Measurements from ENCODE around the gene MYOD1.

Gene MYOD1

GRCh38 chr11:17686231-17686980 is 33.0 kb upstream of the MYOD1 start:
- TF ChIP-seq, protein P1, sequence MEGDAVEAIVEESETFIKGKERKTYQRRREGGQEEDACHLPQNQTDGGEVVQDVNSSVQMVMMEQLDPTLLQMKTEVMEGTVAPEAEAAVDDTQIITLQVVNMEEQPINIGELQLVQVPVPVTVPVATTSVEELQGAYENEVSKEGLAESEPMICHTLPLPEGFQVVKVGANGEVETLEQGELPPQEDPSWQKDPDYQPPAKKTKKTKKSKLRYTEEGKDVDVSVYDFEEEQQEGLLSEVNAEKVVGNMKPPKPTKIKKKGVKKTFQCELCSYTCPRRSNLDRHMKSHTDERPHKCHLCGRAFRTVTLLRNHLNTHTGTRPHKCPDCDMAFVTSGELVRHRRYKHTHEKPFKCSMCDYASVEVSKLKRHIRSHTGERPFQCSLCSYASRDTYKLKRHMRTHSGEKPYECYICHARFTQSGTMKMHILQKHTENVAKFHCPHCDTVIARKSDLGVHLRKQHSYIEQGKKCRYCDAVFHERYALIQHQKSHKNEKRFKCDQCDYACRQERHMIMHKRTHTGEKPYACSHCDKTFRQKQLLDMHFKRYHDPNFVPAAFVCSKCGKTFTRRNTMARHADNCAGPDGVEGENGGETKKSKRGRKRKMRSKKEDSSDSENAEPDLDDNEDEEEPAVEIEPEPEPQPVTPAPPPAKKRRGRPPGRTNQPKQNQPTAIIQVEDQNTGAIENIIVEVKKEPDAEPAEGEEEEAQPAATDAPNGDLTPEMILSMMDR (IDR thresholded peaks at IDR 0.05; ENCODE audit: extremely low read depth, insufficient read depth, missing control alignments) = no peak
- DNase-seq (ENCODE audit: low spot score) = no peak
- in situ Hi-C loops (cut with MboI; ENCODE audit: low pct_unique_long_range_greater_than_20kb, low sequenced_read_pairs, unreplicated experiment) = no loop called here

DNA sequence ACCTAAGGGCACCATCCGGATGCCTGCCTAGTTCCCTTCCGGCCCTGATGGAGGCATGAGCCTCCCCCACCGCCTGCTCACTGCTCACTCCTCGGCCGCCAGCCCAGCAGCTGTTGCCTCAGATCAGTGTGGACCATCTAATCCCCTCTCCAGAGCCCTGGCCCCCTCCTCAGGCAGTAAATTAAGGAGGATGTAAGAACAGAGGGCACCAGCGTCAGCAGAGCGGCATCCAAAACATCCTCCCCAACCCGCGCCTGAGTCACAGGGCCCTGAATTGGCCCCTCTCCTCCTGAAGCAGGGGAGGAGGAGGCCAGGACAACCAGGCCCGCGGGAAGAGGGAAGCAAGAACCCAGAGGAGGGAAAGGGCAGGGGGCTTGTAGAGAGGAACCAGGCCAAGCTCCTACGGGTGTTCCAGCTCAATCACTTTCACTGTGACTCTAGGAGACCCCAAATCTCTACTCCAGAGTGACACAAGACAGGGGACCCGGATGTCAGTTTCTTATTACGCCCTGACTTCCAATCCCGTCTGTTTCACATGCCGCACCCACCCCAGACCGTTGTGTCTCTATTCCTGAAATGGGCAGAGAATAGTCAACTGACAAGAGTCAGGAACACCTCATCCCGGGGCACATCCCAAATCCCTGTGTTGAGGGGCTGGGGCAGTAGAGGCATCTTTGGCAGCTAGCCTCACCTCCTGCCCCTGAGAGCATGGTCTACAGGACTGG is 31.3 kb upstream of the MYOD1 start:
- in situ Hi-C loops (cut with MboI; ENCODE audit: low pct_unique_long_range_greater_than_20kb, low sequenced_read_pairs, unreplicated experiment) = no loop called here
- TF ChIP-seq, protein P1 (IDR thresholded peaks at IDR 0.05; ENCODE audit: extremely low read depth, insufficient read depth, missing control alignments) = no peak
- no peak for DNase-seq (ENCODE audit: low spot score)

DNA sequence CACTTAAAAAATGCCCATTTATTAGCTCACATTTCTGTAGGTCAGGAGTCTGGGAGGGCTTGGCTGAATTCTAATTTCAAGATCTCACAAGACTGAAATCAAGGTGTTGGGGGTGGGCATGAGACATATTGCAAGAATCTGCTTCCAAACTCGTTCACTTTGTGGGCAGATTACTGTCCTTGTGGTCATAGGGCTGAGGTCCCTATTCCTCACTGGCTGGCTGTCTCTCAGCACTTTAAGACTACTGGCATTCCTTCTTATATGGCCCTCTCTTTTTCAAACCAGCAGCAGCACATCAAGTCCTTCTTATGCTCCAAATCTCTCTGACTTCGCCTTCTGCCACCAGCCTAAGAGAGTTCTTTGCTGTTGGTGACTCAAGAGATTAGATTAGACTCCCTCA is 27.8 kb upstream of the MYOD1 start:
- in situ Hi-C loops (cut with MboI; ENCODE audit: low pct_unique_long_range_greater_than_20kb, low sequenced_read_pairs, unreplicated experiment) = no loop called here
- no peak for DNase-seq (ENCODE audit: low spot score)
- TF ChIP-seq, protein P1 (IDR thresholded peaks at IDR 0.05; ENCODE audit: extremely low read depth, insufficient read depth, missing control alignments) = no peak

DNA sequence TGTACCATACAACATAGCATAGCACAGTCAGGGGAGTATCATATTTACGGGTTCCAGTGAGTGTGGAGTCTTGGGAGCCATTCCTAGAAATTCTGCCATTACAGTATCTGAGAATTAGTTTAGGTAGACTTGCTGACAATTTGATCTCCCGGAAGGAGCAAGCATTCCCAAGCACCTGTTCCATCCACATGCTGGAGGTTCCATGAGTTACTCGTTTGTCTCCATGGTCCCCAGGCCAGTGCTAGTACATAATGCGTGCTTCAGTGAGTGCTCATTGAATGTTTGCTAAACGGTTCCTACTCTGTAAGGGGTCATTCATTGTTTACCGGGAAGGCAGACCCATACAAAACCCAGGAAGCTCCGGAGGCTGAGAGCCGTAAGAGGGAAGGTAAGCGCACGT is 27.4 kb upstream of the MYOD1 start:
- in situ Hi-C loops (cut with MboI; ENCODE audit: low pct_unique_long_range_greater_than_20kb, low sequenced_read_pairs, unreplicated experiment) = no loop called here
- TF ChIP-seq, protein P1 (IDR thresholded peaks at IDR 0.05; ENCODE audit: extremely low read depth, insufficient read depth, missing control alignments) = no peak
- DNase-seq (ENCODE audit: low spot score) = no peak

- no peak for DNase-seq (ENCODE audit: low spot score)
- TF ChIP-seq, protein P1 (IDR thresholded peaks at IDR 0.05; ENCODE audit: extremely low read depth, insufficient read depth, missing control alignments) = no peak
- in situ Hi-C loops (cut with MboI; ENCODE audit: low pct_unique_long_range_greater_than_20kb, low sequenced_read_pairs, unreplicated experiment) = no loop called here
Observed at GRCh38 chr11:17692931-17693330, 26.4 kb upstream of the MYOD1 start.

DNA sequence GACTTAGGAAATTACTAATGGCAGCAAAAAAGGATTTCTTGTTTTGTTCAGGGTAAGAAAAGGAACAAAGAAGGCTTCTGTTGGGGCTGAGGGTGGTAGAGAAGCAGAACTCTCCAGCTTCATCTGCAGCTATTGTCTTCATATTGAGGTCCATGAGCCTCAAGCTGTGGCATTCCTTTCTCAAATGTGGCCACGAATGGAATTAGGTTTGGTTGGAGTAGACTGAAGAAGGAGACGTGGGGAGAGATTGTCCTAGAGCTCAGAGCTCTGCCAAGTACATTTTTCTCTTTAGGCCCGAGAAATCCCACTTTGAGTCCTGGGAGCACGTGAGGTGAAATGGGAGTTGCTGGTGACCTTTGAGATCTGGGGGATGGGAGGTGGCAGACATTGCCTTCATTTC is 25.8 kb upstream of the MYOD1 start:
- in situ Hi-C loops (cut with MboI; ENCODE audit: low pct_unique_long_range_greater_than_20kb, low sequenced_read_pairs, unreplicated experiment) = no loop called here
- TF ChIP-seq, protein P1 (IDR thresholded peaks at IDR 0.05; ENCODE audit: extremely low read depth, insufficient read depth, missing control alignments) = no peak
- no peak for DNase-seq (ENCODE audit: low spot score)

All from GM13977 (cell line).